Measurements from ENCODE around the gene SEMA6C. TPM values are rescaled to one million over a fixed set of nuclear protein-coding genes. Genes with fewer than 3 reads are reported as not detected.
"Not testable (repeated sequence)": the region's sequence is repeated elsewhere in the genome, so short reads cannot be mapped to it uniquely, and the experiment has no call there.

The SEMA6C gene
- 30.0 TPM for polyA plus RNA-seq (2013, experiment 1 of 2)
- 18.4 TPM for polyA plus RNA-seq (2013, experiment 2 of 2)

GRCh38 chr1:151146412-151147131 lies at the start of gene SEMA6C:
TSS of gene SEMA6C (minus strand) at chr1:151146631. CDS start at chr1:151142621, 4,010 bp downstream.
- 0 to 1% methylated on average over 53 to 54 of the region's 61 CpGs for WGBS, 2 experiments (ENCODE audit: insufficient coverage in 2 of 2)

GRCh38 chr1:151194894-151195594 lies 48.6 kb upstream of the SEMA6C start:
- H3K4me1 ChIP-seq (ENCODE audit: control insufficient read depth, insufficient read depth, low read length, poor library complexity, severe bottlenecking); H3K27ac ChIP-seq (ENCODE audit: low read depth, low read length, severe bottlenecking): not testable (repeated sequence)

More at GRCh38 chr1:151146412-151147131, at the start of gene SEMA6C:
- no peaks in the 10 kb centered on the region for H3K9me3 ChIP-seq (ENCODE audit: control insufficient read depth, low read length)
- peaks cover 20% of the 10 kb centered on the region for H3K4me1 ChIP-seq (ENCODE audit: control insufficient read depth, insufficient read depth, low read length, poor library complexity, severe bottlenecking)
- peak within 1 kb of the TSS; percentile 68 for H3K4me3 ChIP-seq (ENCODE audit: extremely low read depth, insufficient read depth, low read length, poor library complexity, severe bottlenecking)
- peaks cover 7% of the 10 kb centered on the region for H3K36me3 ChIP-seq (ENCODE audit: control insufficient read depth, insufficient read depth, low read length)
- H3K27ac ChIP-seq (ENCODE audit: low read depth, low read length, severe bottlenecking): peak within 1 kb of the TSS; percentile 57

GRCh38 chr1:151193856-151194255 lies 47.4 kb upstream of the SEMA6C start:
- Histone ChIP-seq H3K9me3 (ENCODE audit: control insufficient read depth, low read length) (no peaks in the 10 kb centered on the region), H3K36me3 (ENCODE audit: control insufficient read depth, insufficient read depth, low read length) (no peaks in the 10 kb centered on the region), H3K4me3 (ENCODE audit: extremely low read depth, insufficient read depth, low read length, poor library complexity, severe bottlenecking) (no peak overlapping the region), H3K27ac (ENCODE audit: low read depth, low read length, severe bottlenecking) (no peak overlapping the region), H3K4me1 (ENCODE audit: control insufficient read depth, insufficient read depth, low read length, poor library complexity, severe bottlenecking) (no peaks in the 10 kb centered on the region)
- 67% methylated on average over 1 of the region's 1 CpG; no CpG with 5 or more reads in 1 of the 2 experiments for WGBS, 2 experiments (ENCODE audit: insufficient coverage in 2 of 2)

More at GRCh38 chr1:151194894-151195594, 48.6 kb upstream of the SEMA6C start:
- WGBS, 2 experiments (ENCODE audit: insufficient coverage in 2 of 2): 84 to 92% methylated on average over 7 to 12 of the region's 17 CpGs
- H3K4me3 ChIP-seq (ENCODE audit: extremely low read depth, insufficient read depth, low read length, poor library complexity, severe bottlenecking); H3K36me3 ChIP-seq (ENCODE audit: control insufficient read depth, insufficient read depth, low read length); H3K9me3 ChIP-seq (ENCODE audit: control insufficient read depth, low read length): not testable (repeated sequence)

GRCh38 chr1:151193304-151193703 lies 46.9 kb upstream of the SEMA6C start:
- Histone ChIP-seq H3K4me3 (ENCODE audit: extremely low read depth, insufficient read depth, low read length, poor library complexity, severe bottlenecking) (no peak overlapping the region), H3K27ac (ENCODE audit: low read depth, low read length, severe bottlenecking) (no peak overlapping the region), H3K4me1 (ENCODE audit: control insufficient read depth, insufficient read depth, low read length, poor library complexity, severe bottlenecking) (no peaks in the 10 kb centered on the region), H3K36me3 (ENCODE audit: control insufficient read depth, insufficient read depth, low read length) (no peaks in the 10 kb centered on the region), H3K9me3 (ENCODE audit: control insufficient read depth, low read length) (no peaks in the 10 kb centered on the region)
- WGBS, 2 experiments (ENCODE audit: insufficient coverage in 2 of 2): 96% methylated on average over 5 to 6 of the region's 6 CpGs

- Histone ChIP-seq H3K36me3 (ENCODE audit: control insufficient read depth, insufficient read depth, low read length) (no peaks in the 10 kb centered on the region), H3K4me1 (ENCODE audit: control insufficient read depth, insufficient read depth, low read length, poor library complexity, severe bottlenecking) (no peaks in the 10 kb centered on the region), H3K27ac (ENCODE audit: low read depth, low read length, severe bottlenecking) (no peak overlapping the region), H3K9me3 (ENCODE audit: control insufficient read depth, low read length) (no peaks in the 10 kb centered on the region), H3K4me3 (ENCODE audit: extremely low read depth, insufficient read depth, low read length, poor library complexity, severe bottlenecking) (no peak overlapping the region)
- 88 to 100% methylated on average over 1 to 4 of the region's 7 CpGs for whole genome bisulfite sequencing, 2 experiments (ENCODE audit: insufficient coverage in 2 of 2)
These were observed 45.6 kb upstream of the SEMA6C start for GRCh38 chr1:151192047-151192446.

GRCh38 chr1:151189637-151190445 lies 43.4 kb upstream of the SEMA6C start, which contains the start of gene VPS72:
TSS of gene VPS72 (minus strand) at chr1:151190197. CDS start at chr1:151190121, 76 bp downstream.
- Histone ChIP-seq H3K4me1 (ENCODE audit: control insufficient read depth, insufficient read depth, low read length, poor library complexity, severe bottlenecking) (no peaks in the 10 kb centered on the region), H3K27ac (ENCODE audit: low read depth, low read length, severe bottlenecking) (peak within 1 kb of the TSS; percentile 73), H3K36me3 (ENCODE audit: control insufficient read depth, insufficient read depth, low read length) (peaks cover 13% of the 10 kb centered on the region), H3K4me3 (ENCODE audit: extremely low read depth, insufficient read depth, low read length, poor library complexity, severe bottlenecking) (peak within 1 kb of the TSS; percentile 73), H3K9me3 (ENCODE audit: control insufficient read depth, low read length) (no peaks in the 10 kb centered on the region)
- WGBS, 2 experiments (ENCODE audit: insufficient coverage in 2 of 2): 0% methylated on average over 32 to 35 of the region's 42 CpGs

GRCh38 chr1:151188667-151189066 lies 42.2 kb upstream of the SEMA6C start:
- H3K9me3 ChIP-seq (ENCODE audit: control insufficient read depth, low read length); H3K27ac ChIP-seq (ENCODE audit: low read depth, low read length, severe bottlenecking); H3K4me1 ChIP-seq (ENCODE audit: control insufficient read depth, insufficient read depth, low read length, poor library complexity, severe bottlenecking): not testable (repeated sequence)
- Histone ChIP-seq H3K4me3 (ENCODE audit: extremely low read depth, insufficient read depth, low read length, poor library complexity, severe bottlenecking) (peak overlapping the region; percentile 73), H3K36me3 (ENCODE audit: control insufficient read depth, insufficient read depth, low read length) (peaks cover 24% of the 10 kb centered on the region)
- WGBS, 2 experiments (ENCODE audit: insufficient coverage in 2 of 2): 91 to 95% methylated on average over 5 to 7 of the region's 8 CpGs

- H3K36me3 ChIP-seq (ENCODE audit: control insufficient read depth, insufficient read depth, low read length): peaks cover 39% of the 10 kb centered on the region
- WGBS, 2 experiments (ENCODE audit: insufficient coverage in 2 of 2): no CpG with 5 or more reads among the region's 1 CpG
- H3K4me3 ChIP-seq (ENCODE audit: extremely low read depth, insufficient read depth, low read length, poor library complexity, severe bottlenecking): no peak overlapping the region
- H3K9me3 ChIP-seq (ENCODE audit: control insufficient read depth, low read length): no peaks in the 10 kb centered on the region
- H3K4me1 ChIP-seq (ENCODE audit: control insufficient read depth, insufficient read depth, low read length, poor library complexity, severe bottlenecking): no peaks in the 10 kb centered on the region
- H3K27ac ChIP-seq (ENCODE audit: low read depth, low read length, severe bottlenecking): no peak overlapping the region
These were observed 40.8 kb upstream of the SEMA6C start for GRCh38 chr1:151187205-151187604.

GRCh38 chr1:151184211-151184610 lies 37.8 kb upstream of the SEMA6C start:
- H3K9me3 ChIP-seq (ENCODE audit: control insufficient read depth, low read length): no peaks in the 10 kb centered on the region
- H3K4me1 ChIP-seq (ENCODE audit: control insufficient read depth, insufficient read depth, low read length, poor library complexity, severe bottlenecking): no peaks in the 10 kb centered on the region
- H3K4me3 ChIP-seq (ENCODE audit: extremely low read depth, insufficient read depth, low read length, poor library complexity, severe bottlenecking): no peak overlapping the region
- H3K36me3 ChIP-seq (ENCODE audit: control insufficient read depth, insufficient read depth, low read length): peaks cover 67% of the 10 kb centered on the region
- 95 to 98% methylated on average over 5 of the region's 10 CpGs for WGBS, 2 experiments (ENCODE audit: insufficient coverage in 2 of 2)
- no peak overlapping the region for H3K27ac ChIP-seq (ENCODE audit: low read depth, low read length, severe bottlenecking)

- H3K27ac ChIP-seq (ENCODE audit: low read depth, low read length, severe bottlenecking): no peak overlapping the region
- H3K36me3 ChIP-seq (ENCODE audit: control insufficient read depth, insufficient read depth, low read length): peaks cover 78% of the 10 kb centered on the region
- WGBS, 2 experiments (ENCODE audit: insufficient coverage in 2 of 2): 93 to 97% methylated on average over 17 of the region's 17 CpGs
These were observed 30.1 kb upstream of the SEMA6C start for GRCh38 chr1:151176514-151177045.

More at GRCh38 chr1:151176514-151177045, 30.1 kb upstream of the SEMA6C start:
- Histone ChIP-seq H3K4me1 (ENCODE audit: control insufficient read depth, insufficient read depth, low read length, poor library complexity, severe bottlenecking) (no peaks in the 10 kb centered on the region), H3K4me3 (ENCODE audit: extremely low read depth, insufficient read depth, low read length, poor library complexity, severe bottlenecking) (no peak overlapping the region), H3K9me3 (ENCODE audit: control insufficient read depth, low read length) (no peaks in the 10 kb centered on the region)

All from mesodermal cell (in vitro differentiated cells).